Immature natural killer cell (primary cell): ENCODE measurements around the gene SNAP29. TPM values are rescaled to one million over a fixed set of nuclear protein-coding genes. Genes with fewer than 3 reads are reported as not detected.
"Not testable (repeated sequence)": the region's sequence is repeated elsewhere in the genome, so short reads cannot be mapped to it uniquely, and the experiment has no call there.

Experiments used
- DNase-seq, 3 donors: peaks; one replicate each; pipeline ENCODE4 v3.0.0; 2022; ENCODE audit warnings: mixed read lengths in 1 of 3
- H3K27ac Mint-ChIP-seq, 6 donors: one replicate each; pipeline ENCODE4 v1.8.0; 2020; ENCODE audit warnings: mixed read lengths in 6 of 6, mild to moderate bottlenecking in 5 of 6, inconsistent platforms in 4 of 6, moderate library complexity in 3 of 6
- H3K27me3 Mint-ChIP-seq, 3 donors: one replicate each; pipeline ENCODE4 v1.8.0; 2020 to 2021; ENCODE audit warnings: low read depth in 3 of 3, mild to moderate bottlenecking in 3 of 3, mixed read lengths in 3 of 3, moderate library complexity in 3 of 3, inconsistent platforms in 1 of 3
- H3K36me3 Mint-ChIP-seq, 3 donors: one replicate each; pipeline ENCODE4 v1.8.0; 2020; ENCODE audit warnings: mixed read lengths in 3 of 3, inconsistent platforms in 2 of 3, mild to moderate bottlenecking in 2 of 3
- H3K4me1 Mint-ChIP-seq, 2 donors: one replicate each; pipeline ENCODE4 v1.8.0; 2020; ENCODE audit warnings: inconsistent platforms in 2 of 2, mild to moderate bottlenecking in 2 of 2, mixed read lengths in 2 of 2, moderate library complexity in 1 of 2
- H3K4me3 Mint-ChIP-seq, 5 donors: one replicate each; pipeline ENCODE4 v1.8.0; 2020; ENCODE audit warnings: mild to moderate bottlenecking in 5 of 5, mixed read lengths in 5 of 5, inconsistent platforms in 3 of 5, moderate library complexity in 3 of 5
- H3K9me3 Mint-ChIP-seq, 6 donors: one replicate each; pipeline ENCODE4 v1.8.0; 2020; ENCODE audit warnings: mild to moderate bottlenecking in 6 of 6, mixed read lengths in 6 of 6, inconsistent platforms in 4 of 6, moderate library complexity in 3 of 6
- polyA plus RNA-seq, 3 donors: library from polyadenylated mRNA; unstranded; fragments of 300-500 nt; fragmentation: Illumina TruSeq; gene quantifications; one replicate each; pipeline ENCODE4 v1.2.3, GENCODE V29; 2021

SNAP29 gene
- polyA plus RNA-seq, 3 donors from 2014 or later: 25.3 to 35.8 (median 35.7) TPM

DNA sequence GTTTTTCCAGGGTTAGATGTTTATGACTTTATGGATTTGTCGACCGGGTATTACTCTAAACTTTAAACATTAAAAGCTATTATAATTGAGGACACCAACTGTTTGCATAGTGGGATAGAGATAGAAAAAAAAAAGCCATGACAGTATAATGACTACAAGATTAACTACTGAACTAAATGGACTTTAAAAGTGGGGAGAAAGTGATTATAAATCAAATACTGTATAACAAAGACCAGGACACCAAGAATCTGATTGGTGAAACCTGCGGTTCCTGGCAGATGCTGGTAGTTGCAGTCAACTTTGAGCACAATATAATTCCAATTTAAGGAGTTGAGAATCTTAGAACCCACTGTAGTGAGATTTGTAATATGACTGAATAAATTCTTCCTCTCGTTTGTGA is 60.9 kb downstream of the SNAP29 start:
- DNase-seq: no peak
- Mint-ChIP-seq H3K4me3 (peak overlapping the region; percentile 96 to 98 (median 98)), H3K4me1 (peaks cover 61 to 69% of the 10 kb centered on the region in 2 donors), H3K27ac (peak overlapping the region; percentile 54 to 88 (median 66)), H3K27me3 (peaks cover 0 to 6% (median 2%) of the 10 kb centered on the region in 3 donors), H3K9me3 (no peaks in the 10 kb centered on the region), H3K36me3 (peaks cover 0 to 5% (median 0%) of the 10 kb centered on the region in 3 donors)

DNA sequence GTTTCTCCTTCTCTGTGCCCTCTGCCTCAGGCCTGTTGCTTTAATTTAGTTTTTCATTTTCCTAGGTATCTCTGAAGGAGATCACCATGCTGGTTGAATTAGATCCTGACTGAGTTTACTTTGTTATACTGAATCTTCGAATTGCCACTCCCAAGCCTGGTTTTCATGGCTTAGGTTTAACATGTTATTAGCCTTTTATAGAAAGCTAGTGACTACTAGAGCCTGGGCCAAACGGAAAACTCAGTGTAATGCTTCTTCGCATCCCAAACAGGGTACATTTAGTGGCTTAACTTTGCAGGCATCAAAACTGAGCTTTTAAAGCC is 62.0 kb downstream of the SNAP29 start:
- Mint-ChIP-seq H3K9me3 (no peaks in the 10 kb centered on the region), H3K4me1 (peaks cover 67 to 80% of the 10 kb centered on the region in 2 donors), H3K4me3 (peak overlapping the region; percentile 96 to 98 (median 98)), H3K36me3 (peaks cover 0 to 5% (median 0%) of the 10 kb centered on the region in 3 donors), H3K27ac (peak overlapping the region; percentile 56 to 88 (median 74)), H3K27me3 (peaks cover 0 to 6% (median 2%) of the 10 kb centered on the region in 3 donors)
- no peak for DNase-seq

DNA sequence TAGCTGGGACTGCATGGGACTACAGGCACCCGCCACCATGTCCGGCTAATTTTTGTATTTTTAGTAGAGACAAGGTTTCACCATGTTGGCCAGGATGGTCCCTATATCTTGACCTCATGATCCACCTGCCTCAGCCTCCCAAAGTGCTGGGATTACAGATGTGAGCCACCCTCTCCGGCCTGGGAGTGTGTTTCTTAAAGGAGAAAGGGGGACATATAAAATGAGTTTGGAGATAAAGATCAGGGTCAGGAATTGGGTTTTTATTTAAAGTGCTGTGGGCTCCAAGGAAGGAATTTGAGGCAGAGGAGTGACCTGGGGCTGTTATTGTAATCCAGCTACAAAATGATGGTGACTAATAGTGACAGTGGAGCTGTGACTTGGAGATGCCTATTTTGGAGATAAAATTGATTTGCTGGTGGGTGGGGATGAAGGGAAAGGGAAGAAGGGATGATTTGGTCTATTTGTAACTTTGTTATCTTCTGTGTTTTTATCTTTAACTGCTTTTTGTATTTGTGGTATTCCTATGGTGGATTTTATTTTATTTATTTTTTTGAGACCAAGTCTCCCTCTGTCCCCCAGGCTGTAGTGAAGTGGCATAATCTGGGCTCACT is 63.4 kb downstream of the SNAP29 start:
- peaks cover 0 to 6% (median 2%) of the 10 kb centered on the region in 3 donors for H3K27me3 Mint-ChIP-seq
- H3K4me1 Mint-ChIP-seq: peaks cover 69 to 81% of the 10 kb centered on the region in 2 donors
- peak overlapping the region; percentile 19 to 75 (median 59) for H3K4me3 Mint-ChIP-seq
- peaks cover 0 to 5% (median 0%) of the 10 kb centered on the region in 3 donors for H3K36me3 Mint-ChIP-seq
- H3K27ac Mint-ChIP-seq: peak overlapping the region; percentile 12 to 57 (median 44)
- no peaks in the 10 kb centered on the region for H3K9me3 Mint-ChIP-seq
- DNase-seq: no peak

DNA sequence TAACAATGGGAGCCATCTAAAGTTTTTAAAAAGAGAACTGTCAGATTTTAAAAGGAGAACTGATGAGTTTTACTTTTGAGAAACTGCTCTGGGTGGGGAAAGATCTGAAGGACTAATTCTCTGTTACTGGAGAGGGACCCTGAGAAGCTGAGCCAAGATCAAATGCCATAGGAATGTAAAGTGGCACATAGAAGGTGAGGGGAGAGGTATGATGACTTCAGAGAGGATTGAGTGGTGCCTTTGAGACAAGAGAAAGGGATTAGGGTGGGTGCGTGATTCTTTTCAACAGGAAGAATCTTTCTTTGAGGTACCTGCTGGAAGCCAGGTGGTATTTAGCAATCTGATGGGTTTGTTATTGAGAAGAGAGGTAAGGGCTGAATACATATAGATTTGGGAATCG is 67.4 kb downstream of the SNAP29 start:
- peak overlapping the region; percentile 14 to 52 (median 35) for H3K27ac Mint-ChIP-seq
- H3K36me3 Mint-ChIP-seq: no peaks in the 10 kb centered on the region
- H3K4me1 Mint-ChIP-seq: peaks cover 63 to 73% of the 10 kb centered on the region in 2 donors
- DNase-seq: no peak
- no peaks in the 10 kb centered on the region for H3K27me3 Mint-ChIP-seq
- peak overlapping the region in 2 of 5 donors; percentile 1 to 26 for H3K4me3 Mint-ChIP-seq
- no peaks in the 10 kb centered on the region for H3K9me3 Mint-ChIP-seq

DNA sequence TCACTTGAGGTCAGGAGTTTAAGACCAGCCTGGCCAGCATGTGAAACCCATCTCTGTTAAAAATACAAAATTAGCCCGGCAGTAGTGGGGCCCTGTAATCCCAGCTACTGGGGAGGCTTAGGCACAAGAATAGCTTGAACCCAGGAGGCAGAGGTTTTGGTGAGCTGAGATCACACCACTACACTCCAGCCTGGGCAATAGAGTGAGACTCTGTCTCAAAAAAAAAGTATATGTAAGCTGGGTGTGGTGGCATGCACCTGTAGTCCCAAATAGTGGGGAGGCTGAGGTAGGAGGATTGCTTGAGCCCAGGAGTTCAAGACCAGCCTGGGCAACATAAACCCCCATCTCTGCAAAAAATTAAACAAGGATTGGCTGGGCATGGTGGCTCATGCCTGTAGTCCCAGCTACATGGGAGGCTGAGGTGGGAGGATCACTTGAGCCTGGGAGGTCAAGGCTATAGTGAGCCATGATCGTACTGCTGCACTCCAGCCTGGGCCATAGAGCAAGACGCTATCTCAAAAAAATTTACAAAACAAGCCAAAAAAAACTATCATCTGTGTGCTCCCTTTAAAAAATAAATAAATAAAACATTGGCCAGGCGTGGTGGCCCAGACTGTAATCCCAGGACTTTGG is 69.2 kb downstream of the SNAP29 start:
- Mint-ChIP-seq H3K27ac (peak overlapping the region in 1 of 6 donors; percentile 50), H3K9me3 (no peaks in the 10 kb centered on the region), H3K4me3 (no peak overlapping the region), H3K36me3 (no peaks in the 10 kb centered on the region), H3K4me1 (peaks cover 63 to 68% of the 10 kb centered on the region in 2 donors), H3K27me3 (no peaks in the 10 kb centered on the region)
- no peak for DNase-seq

DNA sequence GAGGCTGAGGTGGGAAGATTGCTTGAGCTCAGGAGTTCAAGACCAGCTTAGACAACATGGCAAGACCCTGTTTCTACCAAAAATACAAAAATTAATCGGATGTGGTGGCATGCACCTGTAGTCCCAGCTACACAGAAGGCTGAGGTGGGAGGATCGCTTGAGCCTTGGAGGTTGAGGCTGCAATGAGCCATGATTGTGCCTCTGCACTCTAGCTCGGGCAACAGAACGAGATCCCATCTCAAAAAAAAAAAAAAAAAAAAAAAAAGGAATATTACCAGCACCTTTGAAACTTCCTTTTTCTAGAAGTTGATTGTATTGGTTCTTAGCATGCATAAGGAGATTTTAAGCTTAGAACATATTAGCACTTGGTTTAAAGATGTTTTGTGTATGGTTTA is 69.8 kb downstream of the SNAP29 start:
- peaks cover 63 to 70% of the 10 kb centered on the region in 2 donors for H3K4me1 Mint-ChIP-seq
- no peaks in the 10 kb centered on the region for H3K9me3 Mint-ChIP-seq
- DNase-seq: no peak
- no peaks in the 10 kb centered on the region for H3K27me3 Mint-ChIP-seq
- no peaks in the 10 kb centered on the region for H3K36me3 Mint-ChIP-seq
- H3K27ac Mint-ChIP-seq: peak overlapping the region in 4 of 6 donors; percentile 23 to 74 (median 45)
- H3K4me3 Mint-ChIP-seq: peak overlapping the region in 1 of 5 donors; percentile 42

DNA sequence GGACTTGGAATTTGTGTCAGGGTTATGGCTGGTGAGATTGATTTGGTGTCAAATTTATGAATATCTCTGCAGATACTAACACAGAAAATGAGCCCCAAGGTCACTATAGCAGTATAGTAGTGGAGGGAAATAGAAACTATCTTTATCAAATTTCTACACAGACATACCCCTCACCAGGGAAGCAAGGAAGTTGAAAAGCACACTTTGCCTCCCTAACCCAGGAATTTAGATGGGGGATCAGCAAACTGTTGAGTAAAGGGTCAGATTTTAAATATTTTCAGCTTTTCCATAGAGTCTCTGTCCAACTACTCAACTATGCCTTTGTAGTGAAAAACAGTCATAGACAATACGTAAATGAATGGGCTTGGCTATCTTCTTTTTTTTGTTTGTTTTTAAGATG is 71.2 kb downstream of the SNAP29 start:
- Mint-ChIP-seq H3K9me3 (no peaks in the 10 kb centered on the region), H3K27me3 (peaks cover 0 to 2% (median 0%) of the 10 kb centered on the region in 3 donors), H3K27ac (peak overlapping the region in 4 of 6 donors; percentile 1 to 44 (median 12)), H3K4me3 (no peak overlapping the region), H3K4me1 (peaks cover 63 to 70% of the 10 kb centered on the region in 2 donors), H3K36me3 (peaks cover 3 to 4% (median 3%) of the 10 kb centered on the region in 3 donors)
- no peak for DNase-seq

DNA sequence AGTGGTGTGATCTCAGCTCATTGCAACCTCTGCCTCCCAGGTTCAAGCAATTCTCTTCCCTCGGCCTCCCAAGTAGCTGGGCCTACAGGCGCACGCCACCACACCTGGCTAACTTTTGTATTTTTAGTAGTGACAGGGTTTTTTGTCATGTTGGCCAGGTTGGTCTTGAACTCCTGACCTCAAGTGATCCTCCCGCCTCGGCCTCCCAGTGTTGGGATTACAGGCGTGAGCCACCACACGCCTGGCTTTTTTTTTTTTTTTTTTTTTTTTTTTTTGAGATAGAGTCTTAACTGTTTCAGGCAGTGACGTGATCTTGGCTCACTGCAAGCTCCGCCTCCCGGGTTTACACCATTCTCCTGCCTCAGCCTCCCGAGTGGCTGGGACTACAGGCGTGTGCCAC is 71.6 kb downstream of the SNAP29 start:
- DNase-seq, H3K36me3 Mint-ChIP-seq, H3K27me3 Mint-ChIP-seq, H3K9me3 Mint-ChIP-seq, H3K4me3 Mint-ChIP-seq: not testable (repeated sequence)
- Mint-ChIP-seq H3K27ac (peak overlapping the region in 1 of 6 donors; percentile 10), H3K4me1 (peaks cover 64 to 66% of the 10 kb centered on the region in 2 donors)

DNA sequence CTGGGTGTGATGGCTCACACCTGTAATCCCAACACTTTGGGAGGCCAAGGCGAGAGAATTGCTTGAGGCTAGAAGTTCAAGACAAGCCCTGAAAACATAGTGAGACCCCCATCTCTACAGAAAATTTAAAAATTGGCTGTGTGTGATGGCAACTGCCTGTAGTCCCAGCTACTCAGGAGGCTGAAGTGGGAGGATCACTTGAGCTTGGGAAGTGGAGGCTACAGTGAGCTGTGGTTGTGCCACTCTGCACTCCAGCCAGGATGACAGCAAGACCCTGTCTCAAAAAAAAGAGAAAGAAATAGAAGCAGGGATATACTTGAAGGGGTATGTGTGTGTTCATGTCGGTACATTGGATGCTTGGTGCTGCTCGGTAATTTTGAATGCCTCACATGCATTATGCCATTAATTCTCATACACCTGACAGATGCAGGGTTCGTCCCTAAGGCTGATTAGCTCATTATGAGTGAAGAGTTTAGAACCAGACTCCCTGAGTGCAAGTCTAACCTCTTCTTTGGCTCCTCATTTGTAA is 72.4 kb downstream of the SNAP29 start:
- peaks cover 61 to 64% of the 10 kb centered on the region in 2 donors for H3K4me1 Mint-ChIP-seq
- DNase-seq: no peak
- H3K27ac Mint-ChIP-seq: peak overlapping the region in 2 of 6 donors; percentile 41 to 74

DNA sequence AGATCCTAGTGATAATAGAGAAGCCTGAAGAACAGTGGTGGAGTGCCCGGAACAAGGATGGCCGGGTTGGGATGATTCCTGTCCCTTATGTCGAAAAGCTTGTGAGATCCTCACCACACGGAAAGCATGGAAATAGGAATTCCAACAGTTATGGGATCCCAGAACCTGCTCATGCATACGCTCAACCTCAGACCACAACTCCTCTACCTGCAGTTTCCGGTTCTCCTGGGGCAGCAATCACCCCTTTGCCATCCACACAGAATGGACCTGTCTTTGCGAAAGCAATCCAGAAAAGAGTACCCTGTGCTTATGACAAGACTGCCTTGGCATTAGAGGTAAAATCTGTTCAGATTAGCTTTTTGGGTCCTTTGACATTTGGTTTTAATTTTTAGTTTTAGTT is 75.1 kb downstream of the SNAP29 start:
- Mint-ChIP-seq H3K4me1 (peaks cover 73 to 74% of the 10 kb centered on the region in 2 donors), H3K36me3 (peaks cover 3 to 10% (median 7%) of the 10 kb centered on the region in 3 donors), H3K27ac (peak overlapping the region in 1 of 6 donors; percentile 45), H3K9me3 (no peaks in the 10 kb centered on the region), H3K4me3 (no peak overlapping the region), H3K27me3 (peaks cover 0 to 4% (median 0%) of the 10 kb centered on the region in 3 donors)
- no peak for DNase-seq

More for the DNA sequence above, 72.4 kb downstream of the SNAP29 start:
- H3K27me3 Mint-ChIP-seq: peaks cover 0 to 4% (median 0%) of the 10 kb centered on the region in 3 donors
- H3K36me3 Mint-ChIP-seq: peaks cover 3 to 4% (median 3%) of the 10 kb centered on the region in 3 donors
- H3K9me3 Mint-ChIP-seq: no peaks in the 10 kb centered on the region
- no peak overlapping the region for H3K4me3 Mint-ChIP-seq

DNA sequence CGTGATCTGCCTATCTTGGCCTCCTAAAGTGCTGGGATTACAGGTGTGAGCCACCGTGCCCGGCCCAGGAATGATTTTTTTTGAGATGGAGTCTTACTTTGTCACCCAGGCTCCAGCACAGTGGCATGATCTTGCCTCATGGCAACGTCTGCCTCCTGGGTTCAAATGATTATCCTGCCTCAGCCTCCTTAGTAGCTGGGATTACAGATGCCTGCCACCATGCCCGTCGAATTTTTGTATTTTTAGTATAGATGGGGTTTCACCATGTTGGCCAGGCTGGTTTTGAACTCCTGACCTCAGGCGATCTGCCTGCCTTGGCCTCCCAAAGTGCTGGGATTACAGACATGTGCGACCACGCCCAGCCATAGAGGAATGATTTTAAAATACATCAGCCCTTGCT is 76.2 kb downstream of the SNAP29 start:
- H3K36me3 Mint-ChIP-seq, H3K27me3 Mint-ChIP-seq, DNase-seq, H3K9me3 Mint-ChIP-seq: not testable (repeated sequence)
- H3K27ac Mint-ChIP-seq: peak overlapping the region in 1 of 6 donors; percentile 46
- H3K4me3 Mint-ChIP-seq: peak overlapping the region in 2 of 5 donors; percentile 15 to 21
- peaks cover 77 to 78% of the 10 kb centered on the region in 2 donors for H3K4me1 Mint-ChIP-seq

DNA sequence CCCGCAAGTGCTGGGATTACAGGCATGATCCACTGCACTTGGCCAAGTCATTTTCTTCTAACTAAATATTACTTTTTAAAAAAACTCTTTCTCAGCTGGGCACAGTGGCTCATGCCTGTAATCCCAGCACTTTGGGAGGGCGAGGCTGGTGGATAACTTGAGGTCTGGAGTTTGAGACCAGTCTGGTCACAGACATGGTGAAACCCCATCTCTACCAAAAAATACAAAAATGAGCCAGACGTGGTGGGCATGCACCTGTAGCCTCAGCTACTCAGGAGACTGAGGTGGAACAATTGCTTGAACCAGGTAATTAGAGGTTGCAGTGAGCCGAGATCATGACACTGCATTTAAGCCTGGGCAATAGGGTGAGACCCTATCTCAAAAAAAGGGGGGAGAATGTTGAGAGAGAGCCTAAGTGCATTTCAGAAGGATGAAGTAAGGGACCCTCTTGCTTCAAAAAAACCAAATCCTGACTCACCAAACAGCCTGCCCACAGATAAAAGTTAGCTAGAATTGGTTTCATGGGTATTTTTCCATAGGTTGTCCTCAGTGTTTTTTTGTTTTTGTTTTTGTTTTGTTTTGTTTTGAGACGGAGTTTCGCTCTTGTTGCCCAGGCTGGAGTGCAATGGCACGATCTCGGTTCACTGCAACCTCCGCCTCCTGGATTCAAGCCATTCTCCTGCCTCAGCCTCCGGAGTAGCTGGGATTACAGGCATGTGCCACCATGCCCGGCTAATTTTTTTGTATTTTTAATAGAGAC is 77.2 kb downstream of the SNAP29 start:
- not testable (repeated sequence) for H3K27me3 Mint-ChIP-seq, H3K36me3 Mint-ChIP-seq

DNA sequence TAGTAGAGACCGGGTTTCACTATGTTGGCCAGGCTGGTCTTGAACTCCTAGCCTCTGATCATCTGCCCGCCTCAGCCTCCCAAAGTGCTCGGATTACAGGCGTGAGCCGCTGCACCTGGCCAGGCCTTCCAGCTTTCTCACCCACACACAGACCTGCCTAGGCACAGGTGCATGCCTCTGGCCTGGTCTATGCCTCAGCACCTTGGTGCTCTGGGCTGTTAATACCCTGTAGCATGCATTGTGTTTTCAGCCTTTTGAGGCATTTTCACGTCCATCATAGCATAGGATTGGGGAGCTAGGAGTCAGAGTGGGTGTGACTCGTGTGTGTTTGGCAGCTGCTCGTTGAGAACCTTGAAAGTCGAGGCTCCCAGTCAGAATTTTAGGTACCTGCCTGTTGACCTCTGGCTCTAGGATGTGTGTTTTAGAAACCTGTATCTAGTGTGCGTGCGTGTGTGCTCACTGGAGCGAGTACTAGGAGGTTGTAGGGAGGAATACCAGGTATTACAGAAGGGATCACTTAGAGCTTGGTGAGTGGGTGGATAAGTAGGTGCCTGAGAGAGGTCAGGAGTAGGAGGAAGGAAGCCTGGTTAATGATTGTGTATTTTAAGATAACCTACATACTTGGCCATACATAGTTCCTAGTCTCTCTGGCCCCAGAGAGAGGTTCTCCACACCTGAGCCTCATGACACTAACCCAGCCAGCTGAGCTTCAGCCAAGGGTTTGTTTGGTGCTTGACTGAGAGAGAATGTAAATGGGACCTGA is 78.4 kb downstream of the SNAP29 start:
- peak overlapping the region; percentile 34 to 61 (median 55) for H3K4me3 Mint-ChIP-seq
- peak overlapping the region; percentile 30 to 76 (median 70) for H3K27ac Mint-ChIP-seq
- no peaks in the 10 kb centered on the region for H3K9me3 Mint-ChIP-seq
- peaks cover 81 to 85% of the 10 kb centered on the region in 2 donors for H3K4me1 Mint-ChIP-seq
- peaks cover 0 to 6% (median 0%) of the 10 kb centered on the region in 3 donors for H3K27me3 Mint-ChIP-seq
- H3K36me3 Mint-ChIP-seq: peaks cover 3 to 10% (median 7%) of the 10 kb centered on the region in 3 donors
- DNase-seq: no peak

More for the DNA sequence above, 77.2 kb downstream of the SNAP29 start:
- H3K4me3 Mint-ChIP-seq: peak overlapping the region in 2 of 5 donors; percentile 48 to 60
- DNase-seq, H3K9me3 Mint-ChIP-seq: not testable (repeated sequence)
- H3K4me1 Mint-ChIP-seq: peaks cover 79 to 82% of the 10 kb centered on the region in 2 donors
- H3K27ac Mint-ChIP-seq: peak overlapping the region in 2 of 6 donors; percentile 34 to 63
